ENCODE data around the gene MYH11.

MYH11 gene

GRCh38 chr16:15899538-15900100 is 42.8 kb upstream of the MYH11 start:
- Mint-ChIP-seq H3K4me1 (no peaks in the 10 kb centered on the region), H3K9me3 (peaks cover 1% of the 10 kb centered on the region), H3K27ac (no peak overlapping the region), H3K36me3 (ENCODE audit: low read depth) (no peaks in the 10 kb centered on the region), H3K27me3 (ENCODE audit: low read depth) (peaks cover 8% of the 10 kb centered on the region), H3K4me3 (no peak overlapping the region)
- TF ChIP-seq, protein P1, sequence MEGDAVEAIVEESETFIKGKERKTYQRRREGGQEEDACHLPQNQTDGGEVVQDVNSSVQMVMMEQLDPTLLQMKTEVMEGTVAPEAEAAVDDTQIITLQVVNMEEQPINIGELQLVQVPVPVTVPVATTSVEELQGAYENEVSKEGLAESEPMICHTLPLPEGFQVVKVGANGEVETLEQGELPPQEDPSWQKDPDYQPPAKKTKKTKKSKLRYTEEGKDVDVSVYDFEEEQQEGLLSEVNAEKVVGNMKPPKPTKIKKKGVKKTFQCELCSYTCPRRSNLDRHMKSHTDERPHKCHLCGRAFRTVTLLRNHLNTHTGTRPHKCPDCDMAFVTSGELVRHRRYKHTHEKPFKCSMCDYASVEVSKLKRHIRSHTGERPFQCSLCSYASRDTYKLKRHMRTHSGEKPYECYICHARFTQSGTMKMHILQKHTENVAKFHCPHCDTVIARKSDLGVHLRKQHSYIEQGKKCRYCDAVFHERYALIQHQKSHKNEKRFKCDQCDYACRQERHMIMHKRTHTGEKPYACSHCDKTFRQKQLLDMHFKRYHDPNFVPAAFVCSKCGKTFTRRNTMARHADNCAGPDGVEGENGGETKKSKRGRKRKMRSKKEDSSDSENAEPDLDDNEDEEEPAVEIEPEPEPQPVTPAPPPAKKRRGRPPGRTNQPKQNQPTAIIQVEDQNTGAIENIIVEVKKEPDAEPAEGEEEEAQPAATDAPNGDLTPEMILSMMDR (IDR thresholded peaks at IDR 0.05; ENCODE audit: unreplicated experiment in 3 of 3), result no peak

- TF ChIP-seq, protein P1 (IDR thresholded peaks at IDR 0.05; ENCODE audit: unreplicated experiment in 3 of 3), result no peak
- Mint-ChIP-seq H3K27ac (no peak overlapping the region), H3K9me3 (no peaks in the 10 kb centered on the region), H3K4me1 (no peaks in the 10 kb centered on the region), H3K36me3 (ENCODE audit: low read depth) (no peaks in the 10 kb centered on the region), H3K4me3 (no peak overlapping the region), H3K27me3 (ENCODE audit: low read depth) (peaks cover 5% of the 10 kb centered on the region)
Measured at GRCh38 chr16:15898654-15899053, 41.8 kb upstream of the MYH11 start.

DNA sequence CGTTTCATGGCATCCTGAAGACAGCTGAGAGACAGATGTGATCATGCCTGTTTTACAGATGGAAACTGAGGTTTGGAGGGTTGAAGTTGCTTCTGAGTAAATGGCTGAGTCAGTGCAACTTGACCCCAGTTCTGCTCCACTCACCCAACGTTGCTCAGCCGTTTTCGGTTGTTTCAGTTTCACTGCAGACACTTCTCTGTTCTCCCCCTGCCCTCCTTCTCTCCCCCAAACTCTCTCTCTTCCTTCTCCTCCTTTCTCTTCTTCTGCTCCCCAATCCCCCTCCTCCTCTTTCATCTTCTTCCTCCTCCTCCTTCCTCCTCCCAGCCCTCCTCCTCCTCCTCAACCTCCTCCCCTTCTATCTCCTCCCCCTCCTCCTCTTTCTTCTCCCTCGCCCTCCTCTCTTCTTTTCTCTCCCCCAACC is 41.0 kb upstream of the MYH11 start:
- H3K36me3 Mint-ChIP-seq (ENCODE audit: low read depth), result no peaks in the 10 kb centered on the region
- no peak overlapping the region for H3K27ac Mint-ChIP-seq
- no peak overlapping the region for H3K4me3 Mint-ChIP-seq
- H3K27me3 Mint-ChIP-seq (ENCODE audit: low read depth), result peaks cover 5% of the 10 kb centered on the region
- TF ChIP-seq, protein P1 (IDR thresholded peaks at IDR 0.05; ENCODE audit: unreplicated experiment in 3 of 3), result no peak
- H3K9me3 Mint-ChIP-seq, result no peaks in the 10 kb centered on the region
- H3K4me1 Mint-ChIP-seq, result no peaks in the 10 kb centered on the region

GRCh38 chr16:15897121-15897780 is 40.4 kb upstream of the MYH11 start:
- Mint-ChIP-seq H3K36me3 (ENCODE audit: low read depth) (no peaks in the 10 kb centered on the region), H3K4me1 (no peaks in the 10 kb centered on the region), H3K9me3 (no peaks in the 10 kb centered on the region), H3K4me3 (no peak overlapping the region), H3K27ac (no peak overlapping the region), H3K27me3 (ENCODE audit: low read depth) (peaks cover 5% of the 10 kb centered on the region)
- TF ChIP-seq, protein P1 (IDR thresholded peaks at IDR 0.05; ENCODE audit: unreplicated experiment in 3 of 3), result no peak

- Mint-ChIP-seq H3K9me3 (no peaks in the 10 kb centered on the region), H3K4me3 (no peak overlapping the region), H3K27ac (no peak overlapping the region), H3K36me3 (ENCODE audit: low read depth) (no peaks in the 10 kb centered on the region), H3K4me1 (no peaks in the 10 kb centered on the region), H3K27me3 (ENCODE audit: low read depth) (peaks cover 5% of the 10 kb centered on the region)
- TF ChIP-seq, protein P1 (IDR thresholded peaks at IDR 0.05; ENCODE audit: unreplicated experiment in 3 of 3), result no peak
Measured at GRCh38 chr16:15894571-15895374, 37.9 kb upstream of the MYH11 start.
